ENCODE measurements around the gene LST1. TPM values are rescaled to one million over a fixed set of nuclear protein-coding genes. Genes with fewer than 3 reads are reported as not detected.

The LST1 gene
- total RNA-seq, 4 donors from 2014 or later, result 1.9 to 9.3 (median 6.8) TPM

DNA sequence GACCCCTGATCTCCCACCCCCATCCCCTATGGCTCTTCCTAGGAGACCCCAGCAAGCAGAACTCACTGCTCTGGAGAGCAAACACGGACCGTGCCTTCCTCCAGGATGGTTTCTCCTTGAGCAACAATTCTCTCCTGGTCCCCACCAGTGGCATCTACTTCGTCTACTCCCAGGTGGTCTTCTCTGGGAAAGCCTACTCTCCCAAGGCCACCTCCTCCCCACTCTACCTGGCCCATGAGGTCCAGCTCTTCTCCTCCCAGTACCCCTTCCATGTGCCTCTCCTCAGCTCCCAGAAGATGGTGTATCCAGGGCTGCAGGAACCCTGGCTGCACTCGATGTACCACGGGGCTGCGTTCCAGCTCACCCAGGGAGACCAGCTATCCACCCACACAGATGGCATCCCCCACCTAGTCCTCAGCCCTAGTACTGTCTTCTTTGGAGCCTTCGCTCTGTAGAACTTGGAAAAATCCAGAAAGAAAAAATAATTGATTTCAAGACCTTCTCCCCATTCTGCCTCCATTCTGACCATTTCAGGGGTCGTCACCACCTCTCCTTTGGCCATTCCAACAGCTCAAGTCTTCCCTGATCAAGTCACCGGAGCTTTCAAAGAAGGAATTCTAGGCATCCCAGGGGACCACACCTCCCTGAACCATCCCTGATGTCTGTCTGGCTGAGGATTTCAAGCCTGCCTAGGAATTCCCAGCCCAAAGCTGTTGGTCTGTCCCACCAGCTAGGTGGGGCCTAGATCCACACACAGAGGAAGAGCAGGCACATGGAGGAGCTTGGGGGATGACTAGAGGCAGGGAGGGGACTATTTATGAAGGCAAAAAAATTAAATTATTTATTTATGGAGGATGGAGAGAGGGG lies 12.6 kb upstream of the LST1 start:
- peaks cover 0 to 42% (median 0%) of the 10 kb centered on the region in 4 donors for H3K27me3 ChIP-seq
- 89% methylated on average over 9 of the region's 9 CpGs for WGBS
- H3K4me3 ChIP-seq, result no peak overlapping the region
- TF ChIP-seq POLR2AphosphoS5 (IDR thresholded peaks at IDR 0.05) (no peak), POLR2A (IDR thresholded peaks at IDR 0.05; ENCODE audit: low read depth) (no peak), EP300 (IDR thresholded peaks at IDR 0.05) (no peak)
- TF ChIP-seq, protein P1, sequence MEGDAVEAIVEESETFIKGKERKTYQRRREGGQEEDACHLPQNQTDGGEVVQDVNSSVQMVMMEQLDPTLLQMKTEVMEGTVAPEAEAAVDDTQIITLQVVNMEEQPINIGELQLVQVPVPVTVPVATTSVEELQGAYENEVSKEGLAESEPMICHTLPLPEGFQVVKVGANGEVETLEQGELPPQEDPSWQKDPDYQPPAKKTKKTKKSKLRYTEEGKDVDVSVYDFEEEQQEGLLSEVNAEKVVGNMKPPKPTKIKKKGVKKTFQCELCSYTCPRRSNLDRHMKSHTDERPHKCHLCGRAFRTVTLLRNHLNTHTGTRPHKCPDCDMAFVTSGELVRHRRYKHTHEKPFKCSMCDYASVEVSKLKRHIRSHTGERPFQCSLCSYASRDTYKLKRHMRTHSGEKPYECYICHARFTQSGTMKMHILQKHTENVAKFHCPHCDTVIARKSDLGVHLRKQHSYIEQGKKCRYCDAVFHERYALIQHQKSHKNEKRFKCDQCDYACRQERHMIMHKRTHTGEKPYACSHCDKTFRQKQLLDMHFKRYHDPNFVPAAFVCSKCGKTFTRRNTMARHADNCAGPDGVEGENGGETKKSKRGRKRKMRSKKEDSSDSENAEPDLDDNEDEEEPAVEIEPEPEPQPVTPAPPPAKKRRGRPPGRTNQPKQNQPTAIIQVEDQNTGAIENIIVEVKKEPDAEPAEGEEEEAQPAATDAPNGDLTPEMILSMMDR (IDR thresholded peaks at IDR 0.05), result no peak
- H3K9me3 ChIP-seq, result no peaks in the 10 kb centered on the region
- no peak for DNase-seq (ENCODE audit: extremely low spot score)
- no peaks in the 10 kb centered on the region for H3K36me3 ChIP-seq
- H3K4me1 ChIP-seq, result peaks cover 0 to 3% (median 0%) of the 10 kb centered on the region in 4 donors
- intact Hi-C loops (cut with DNase I), result no loop called here
- no peak overlapping the region for H3K27ac ChIP-seq (replicated peaks in 1 of 4)

DNA sequence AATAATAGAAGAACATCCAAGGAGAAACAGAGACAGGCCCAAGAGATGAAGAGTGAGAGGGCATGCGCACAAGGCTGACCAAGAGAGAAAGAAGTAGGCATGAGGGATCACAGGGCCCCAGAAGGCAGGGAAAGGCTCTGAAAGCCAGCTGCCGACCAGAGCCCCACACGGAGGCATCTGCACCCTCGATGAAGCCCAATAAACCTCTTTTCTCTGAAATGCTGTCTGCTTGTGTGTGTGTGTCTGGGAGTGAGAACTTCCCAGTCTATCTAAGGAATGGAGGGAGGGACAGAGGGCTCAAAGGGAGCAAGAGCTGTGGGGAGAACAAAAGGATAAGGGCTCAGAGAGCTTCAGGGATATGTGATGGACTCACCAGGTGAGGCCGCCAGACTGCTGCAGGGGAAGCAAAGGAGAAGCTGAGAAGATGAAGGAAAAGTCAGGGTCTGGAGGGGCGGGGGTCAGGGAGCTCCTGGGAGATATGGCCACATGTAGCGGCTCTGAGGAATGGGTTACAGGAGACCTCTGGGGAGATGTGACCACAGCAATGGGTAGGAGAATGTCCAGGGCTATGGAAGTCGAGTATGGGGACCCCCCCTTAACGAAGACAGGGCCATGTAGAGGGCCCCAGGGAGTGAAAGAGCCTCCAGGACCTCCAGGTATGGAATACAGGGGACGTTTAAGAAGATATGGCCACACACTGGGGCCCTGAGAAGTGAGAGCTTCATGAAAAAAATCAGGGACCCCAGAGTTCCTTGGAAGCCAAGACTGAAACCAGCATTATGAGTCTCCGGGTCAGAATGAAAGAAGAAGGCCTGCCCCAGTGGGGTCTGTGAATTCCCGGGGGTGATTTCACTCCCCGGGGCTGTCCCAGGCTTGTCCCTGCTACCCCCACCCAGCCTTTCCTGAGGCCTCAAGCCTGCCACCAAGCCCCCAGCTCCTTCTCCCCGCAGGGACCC lies 11.7 kb upstream of the LST1 start:
- Histone ChIP-seq H3K27ac (replicated peaks in 1 of 4) (peak overlapping the region in 2 of 4 donors; percentile 36 to 59), H3K4me1 (peaks cover 0 to 3% (median 0%) of the 10 kb centered on the region in 4 donors), H3K27me3 (peaks cover 0 to 33% (median 0%) of the 10 kb centered on the region in 4 donors), H3K36me3 (no peaks in the 10 kb centered on the region), H3K4me3 (no peak overlapping the region), H3K9me3 (no peaks in the 10 kb centered on the region)
- intact Hi-C loops (cut with DNase I), result no loop called here
- TF ChIP-seq POLR2AphosphoS5 (IDR thresholded peaks at IDR 0.05), result no peak
- TF ChIP-seq, protein P1 (IDR thresholded peaks at IDR 0.05), result no peak
- TF ChIP-seq EP300 (IDR thresholded peaks at IDR 0.05), result no peak
- no peak for TF ChIP-seq POLR2A (IDR thresholded peaks at IDR 0.05; ENCODE audit: low read depth)
- WGBS, result 84% methylated on average over 14 of the region's 14 CpGs
- DNase-seq (ENCODE audit: extremely low spot score), result no peak

GRCh38 chr6:31575335-31575901 lies 10.7 kb upstream of the LST1 start, which contains the start of gene TNF:
TSS of gene TNF (plus strand) at chr6:31575565. CDS start at chr6:31575742, 177 bp downstream.
- Histone ChIP-seq H3K27me3 (peaks cover 0 to 24% (median 0%) of the 10 kb centered on the region in 4 donors), H3K4me3 (peak within 1 kb of the TSS; percentile 36 to 50 (median 40)), H3K9me3 (no peaks in the 10 kb centered on the region), H3K4me1 (peaks cover 0 to 8% (median 3%) of the 10 kb centered on the region in 4 donors), H3K27ac (replicated peaks in 1 of 4) (peak within 1 kb of the TSS; percentile 36 to 59 (median 43)), H3K36me3 (no peaks in the 10 kb centered on the region)
- intact Hi-C loops (cut with DNase I), result no loop called here
- WGBS, result 61% methylated on average over 16 of the region's 19 CpGs
- no peak for DNase-seq (ENCODE audit: extremely low spot score)
- TF ChIP-seq POLR2AphosphoS5 (IDR thresholded peaks at IDR 0.05) (peak in 1 of 2 donors; percentile 70), EP300 (IDR thresholded peaks at IDR 0.05) (no peak)

GRCh38 chr6:31575952-31576685 lies 10.0 kb upstream of the LST1 start:
- WGBS, result 64% methylated on average over 8 of the region's 8 CpGs
- H3K27me3 ChIP-seq, result peaks cover 0 to 19% (median 0%) of the 10 kb centered on the region in 4 donors
- TF ChIP-seq, protein P1 (IDR thresholded peaks at IDR 0.05), result no peak
- no peak for TF ChIP-seq EP300 (IDR thresholded peaks at IDR 0.05)
- no peak for TF ChIP-seq POLR2AphosphoS5 (IDR thresholded peaks at IDR 0.05)
- no peak for TF ChIP-seq POLR2A (IDR thresholded peaks at IDR 0.05; ENCODE audit: low read depth)
- H3K4me1 ChIP-seq, result peaks cover 4 to 11% (median 7%) of the 10 kb centered on the region in 4 donors
- DNase-seq (ENCODE audit: extremely low spot score), result no peak
- H3K9me3 ChIP-seq, result no peaks in the 10 kb centered on the region
- H3K4me3 ChIP-seq, result peak overlapping the region; percentile 36 to 50 (median 40)
- peak overlapping the region; percentile 36 to 59 (median 43) for H3K27ac ChIP-seq (replicated peaks in 1 of 4)
- intact Hi-C loops (cut with DNase I), result no loop called here
- no peaks in the 10 kb centered on the region for H3K36me3 ChIP-seq

All from esophagus muscularis mucosa (tissue), 4 donors.